DOHH2 (cell line): ENCODE data around the gene PRPF4.

Experiments used
- H3F3A ChIP-seq: fragments of 200-600 bp; sonication (generic), shearing (Covaris generic); 2 replicates; pipeline ENCODE4 v1.6.0; 2016; ENCODE audit warnings: antibody characterized with exemption, mild to moderate bottlenecking; ENCODE audit not compliant: control insufficient read depth, insufficient read depth
- H3K27ac ChIP-seq: fragments of 200-600 bp; sonication (generic); 2 replicates; pipeline ENCODE4 v1.5.1; 2014; ENCODE audit warnings: low read depth, mild to moderate bottlenecking, low read length, moderate library complexity
- H3K27me3 ChIP-seq: fragments of 200-600 bp; sonication (generic); 2 replicates; pipeline ENCODE4 v1.6.1; 2014; ENCODE audit warnings: mild to moderate bottlenecking, low read length, mixed read lengths; ENCODE audit not compliant: control insufficient read depth
- H3K36me3 ChIP-seq: fragments of 200-600 bp; sonication (generic); 2 replicates; pipeline ENCODE4 v1.6.1; 2014; ENCODE audit warnings: mild to moderate bottlenecking, low read length, moderate library complexity, mixed read lengths; ENCODE audit not compliant: control insufficient read depth
- H3K4me1 ChIP-seq: fragments of 200-600 bp; sonication (generic); 2 replicates; pipeline ENCODE4 v1.6.1; 2014; ENCODE audit warnings: mild to moderate bottlenecking, low read length, mixed read lengths; ENCODE audit not compliant: control insufficient read depth
- H3K4me2 ChIP-seq: fragments of 200-600 bp; sonication (generic); 2 replicates; pipeline ENCODE4 v1.6.0; 2014; ENCODE audit warnings: mild to moderate bottlenecking, low read length, moderate library complexity
- H3K4me3 ChIP-seq: fragments of 200-600 bp; sonication (generic); 2 replicates; pipeline ENCODE4 v1.5.1; 2014; ENCODE audit warnings: mild to moderate bottlenecking, low read length, mixed read lengths
- H3K79me2 ChIP-seq: fragments of 200-600 bp; sonication (generic); 2 replicates; pipeline ENCODE4 v1.6.1; 2014; ENCODE audit warnings: mild to moderate bottlenecking, low read length, mixed read lengths; ENCODE audit not compliant: control insufficient read depth
- H3K9me2 ChIP-seq: fragments of 200-600 bp; sonication (generic); replicated peaks from 2 replicates; pipeline ENCODE4 v1.6.1; 2014; ENCODE audit warnings: mild to moderate bottlenecking, low read length, mixed read lengths; ENCODE audit not compliant: control insufficient read depth
- H3K9me3 ChIP-seq: fragments of 200-600 bp; sonication (generic); 2 replicates; pipeline ENCODE4 v1.6.1; 2014; ENCODE audit warnings: antibody characterized with exemption, low read length, mixed read lengths; ENCODE audit not compliant: control insufficient read depth, insufficient read depth
- H4K20me1 ChIP-seq: fragments of 200-600 bp; sonication (generic); 2 replicates; pipeline ENCODE4 v1.6.0; 2014; ENCODE audit warnings: low read depth, mild to moderate bottlenecking, antibody characterized with exemption, low read length, moderate library complexity; ENCODE audit not compliant: control insufficient read depth, insufficient read depth
- EZH2phosphoT487 ChIP-seq: fragments of 200-600 bp; sonication (generic); IDR thresholded peaks from 2 replicates; pipeline ENCODE4 v1.6.1; 2017; ENCODE audit warnings: borderline replicate concordance, mild to moderate bottlenecking, antibody characterized with exemption, low read length, moderate library complexity, mixed read lengths
- TF ChIP-seq, protein P1 (sequence below): fragments of 200-600 bp; sonication (generic); IDR thresholded peaks from one replicate; pipeline ENCODE4 v1.5.1; 2014; ENCODE audit warnings: antibody characterized with exemption, mild to moderate bottlenecking, low read depth, low read length; ENCODE audit not compliant: poor library complexity, severe bottlenecking

The PRPF4 gene

GRCh38 chr9:113261917-113262671 is 13.4 kb upstream of the PRPF4 start:
- H3K9me3 ChIP-seq: no peaks in the 10 kb centered on the region
- 0 out of 2 replicates have a peak, but pooled peaks cover 3% of the 10 kb centered on the region for H3F3A ChIP-seq
- H3K27me3 ChIP-seq: no peaks in the 10 kb centered on the region
- TF ChIP-seq EZH2phosphoT487: no peak
- TF ChIP-seq, protein P1, sequence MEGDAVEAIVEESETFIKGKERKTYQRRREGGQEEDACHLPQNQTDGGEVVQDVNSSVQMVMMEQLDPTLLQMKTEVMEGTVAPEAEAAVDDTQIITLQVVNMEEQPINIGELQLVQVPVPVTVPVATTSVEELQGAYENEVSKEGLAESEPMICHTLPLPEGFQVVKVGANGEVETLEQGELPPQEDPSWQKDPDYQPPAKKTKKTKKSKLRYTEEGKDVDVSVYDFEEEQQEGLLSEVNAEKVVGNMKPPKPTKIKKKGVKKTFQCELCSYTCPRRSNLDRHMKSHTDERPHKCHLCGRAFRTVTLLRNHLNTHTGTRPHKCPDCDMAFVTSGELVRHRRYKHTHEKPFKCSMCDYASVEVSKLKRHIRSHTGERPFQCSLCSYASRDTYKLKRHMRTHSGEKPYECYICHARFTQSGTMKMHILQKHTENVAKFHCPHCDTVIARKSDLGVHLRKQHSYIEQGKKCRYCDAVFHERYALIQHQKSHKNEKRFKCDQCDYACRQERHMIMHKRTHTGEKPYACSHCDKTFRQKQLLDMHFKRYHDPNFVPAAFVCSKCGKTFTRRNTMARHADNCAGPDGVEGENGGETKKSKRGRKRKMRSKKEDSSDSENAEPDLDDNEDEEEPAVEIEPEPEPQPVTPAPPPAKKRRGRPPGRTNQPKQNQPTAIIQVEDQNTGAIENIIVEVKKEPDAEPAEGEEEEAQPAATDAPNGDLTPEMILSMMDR: no peak
- no peaks in the 10 kb centered on the region for H3K79me2 ChIP-seq
- no peaks in the 10 kb centered on the region for H4K20me1 ChIP-seq
- no peak overlapping the region for H3K4me3 ChIP-seq
- H3K4me2 ChIP-seq: no peak overlapping the region
- H3K36me3 ChIP-seq: peaks cover 37% of the 10 kb centered on the region
- no peaks in the 10 kb centered on the region for H3K4me1 ChIP-seq
- H3K9me2 ChIP-seq: no peaks in the 10 kb centered on the region
- H3K27ac ChIP-seq: no peak overlapping the region

- Histone ChIP-seq H3K27ac (no peak overlapping the region), H3K9me3 (no peaks in the 10 kb centered on the region), H3K36me3 (peaks cover 42% of the 10 kb centered on the region)
Observed at GRCh38 chr9:113266174-113266573, 9.3 kb upstream of the PRPF4 start.

GRCh38 chr9:113267911-113268566 is 7.4 kb upstream of the PRPF4 start:
- TF ChIP-seq, protein P1: no peak
- no peak for TF ChIP-seq EZH2phosphoT487
- Histone ChIP-seq H3K27ac (no peak overlapping the region), H4K20me1 (no peaks in the 10 kb centered on the region), H3K36me3 (peaks cover 49% of the 10 kb centered on the region), H3K4me1 (no peaks in the 10 kb centered on the region), H3K27me3 (no peaks in the 10 kb centered on the region), H3K4me3 (no peak overlapping the region), H3K9me3 (no peaks in the 10 kb centered on the region), H3K79me2 (peaks cover under 1% of the 10 kb centered on the region), H3K4me2 (no peak overlapping the region), H3K9me2 (no peaks in the 10 kb centered on the region), H3F3A (0 out of 2 replicates have a peak, but pooled peaks cover 3% of the 10 kb centered on the region)

More at GRCh38 chr9:113266174-113266573, 9.3 kb upstream of the PRPF4 start:
- H3K9me2 ChIP-seq: no peaks in the 10 kb centered on the region
- TF ChIP-seq EZH2phosphoT487: no peak
- TF ChIP-seq, protein P1: no peak
- 0 out of 2 replicates have a peak, but pooled peaks cover 3% of the 10 kb centered on the region for H3F3A ChIP-seq
- H4K20me1 ChIP-seq: no peaks in the 10 kb centered on the region
- no peaks in the 10 kb centered on the region for H3K4me1 ChIP-seq
- no peak overlapping the region for H3K4me2 ChIP-seq
- no peaks in the 10 kb centered on the region for H3K27me3 ChIP-seq
- no peak overlapping the region for H3K4me3 ChIP-seq
- no peaks in the 10 kb centered on the region for H3K79me2 ChIP-seq
